IPS-18c (cell line): ENCODE data around the gene FAM162B.

Experiments
- H3K4me3 ChIP-seq: 2 replicates; pipeline ENCODE4 v1.7.0; 2013; ENCODE audit warnings: low read depth, mild to moderate bottlenecking, low read length, moderate library complexity; ENCODE audit not compliant: insufficient read depth
- H3K9me3 ChIP-seq: one replicate; pipeline ENCODE4 v1.6.1; 2013; ENCODE audit warnings: mild to moderate bottlenecking, low read length, moderate library complexity; ENCODE audit not compliant: control insufficient read depth, insufficient read depth

Gene FAM162B

DNA sequence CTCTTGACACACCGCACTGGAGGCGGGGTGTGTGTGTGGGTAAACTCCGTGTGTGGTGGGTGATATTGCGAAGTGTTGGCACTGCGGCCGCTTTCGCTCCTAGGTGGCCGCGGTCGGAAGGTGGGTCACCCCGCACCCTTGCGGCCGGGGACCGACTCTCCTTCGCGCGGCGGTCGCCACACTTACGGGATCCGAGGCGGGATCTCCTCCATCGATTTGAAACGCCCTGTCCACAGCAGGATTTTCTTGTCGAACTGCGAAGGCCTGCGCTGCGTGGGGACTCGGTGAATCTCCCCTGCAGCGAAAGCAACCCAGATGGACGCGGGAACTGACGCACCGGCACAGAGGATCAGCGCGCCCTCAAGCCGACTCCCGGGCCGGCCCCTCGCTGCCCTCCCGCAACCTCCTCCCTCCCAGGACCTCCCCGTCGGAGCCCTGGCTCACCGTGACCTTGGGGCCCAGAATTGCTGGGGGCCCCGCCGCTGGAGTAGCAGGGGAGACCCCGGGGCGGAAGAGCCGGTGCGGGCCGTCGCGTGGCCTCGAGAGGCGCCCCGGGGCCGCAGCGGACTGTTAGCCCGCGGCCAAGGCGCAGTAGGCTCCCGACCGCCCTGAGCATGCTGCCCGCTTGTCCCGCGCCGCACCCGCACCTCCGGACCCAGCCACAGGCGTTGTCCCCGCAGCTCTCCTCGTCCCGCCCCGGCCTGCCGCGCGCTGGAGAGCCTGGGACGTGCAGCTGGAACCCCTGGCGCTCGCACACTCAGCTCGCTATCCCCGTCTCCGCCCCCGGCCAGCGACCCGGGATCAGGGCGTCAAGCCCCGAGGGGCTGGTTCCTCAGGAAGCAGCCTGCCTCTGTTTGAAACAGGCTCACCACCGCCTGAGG lies at the start of gene FAM162B:
Gene FAM162B, minus strand, starts transcription at position 759 of the 881 bp plus-strand sequence. Its CDS starts 143 bp downstream, at position 616.
- peak within 1 kb of the TSS; percentile 74 for H3K4me3 ChIP-seq

DNA sequence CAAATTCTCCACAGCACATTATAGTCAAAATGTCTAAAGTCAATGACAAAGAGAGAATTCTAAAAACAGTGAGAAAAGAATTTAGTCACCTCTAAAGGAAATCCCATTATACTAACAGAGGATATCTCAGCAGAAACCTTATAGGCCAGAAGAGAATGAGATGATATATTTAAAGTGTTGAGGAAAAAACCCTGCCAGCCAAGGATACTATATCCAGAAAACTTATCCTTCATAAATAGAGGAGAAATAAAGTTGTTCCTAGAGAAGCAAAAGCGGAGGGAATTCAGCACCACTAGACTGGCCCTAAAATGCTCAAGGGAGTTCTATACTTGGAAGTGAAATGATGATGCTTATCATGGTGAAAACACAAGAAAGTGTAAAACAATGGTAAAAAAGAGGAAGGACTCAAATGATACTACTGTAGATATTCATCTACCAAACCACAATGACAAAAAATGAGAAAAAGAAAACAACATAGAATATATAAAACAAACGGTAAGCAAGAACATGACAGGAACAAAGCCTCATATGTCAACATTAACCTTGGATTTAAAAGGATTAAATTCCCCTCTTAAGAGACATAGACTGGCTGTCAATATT lies 46.6 kb upstream of the FAM162B start:
- Histone ChIP-seq H3K9me3 (no peaks in the 10 kb centered on the region), H3K4me3 (no peak overlapping the region)

More for the DNA sequence above, at the start of gene FAM162B:
- no peaks in the 10 kb centered on the region for H3K9me3 ChIP-seq

DNA sequence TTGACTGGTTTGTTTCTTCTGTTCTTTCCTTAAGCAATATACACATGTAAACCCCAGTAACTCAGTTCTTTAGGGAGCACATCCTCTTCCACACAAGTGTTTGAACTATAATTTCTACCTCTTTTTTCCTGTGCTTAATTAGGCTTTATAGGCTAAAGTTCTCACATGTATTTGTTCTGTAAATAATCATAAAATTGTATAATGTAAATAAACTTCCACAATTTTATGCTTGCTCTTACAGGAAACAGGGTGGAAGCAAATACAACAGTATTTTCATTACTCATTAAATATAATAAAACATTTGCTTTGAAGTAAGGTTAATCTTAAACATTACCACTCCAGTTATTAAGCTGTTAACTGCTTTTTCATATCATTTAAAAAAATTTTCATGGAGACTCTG lies 36.5 kb upstream of the FAM162B start:
- Histone ChIP-seq H3K9me3 (no peaks in the 10 kb centered on the region), H3K4me3 (no peak overlapping the region)

DNA sequence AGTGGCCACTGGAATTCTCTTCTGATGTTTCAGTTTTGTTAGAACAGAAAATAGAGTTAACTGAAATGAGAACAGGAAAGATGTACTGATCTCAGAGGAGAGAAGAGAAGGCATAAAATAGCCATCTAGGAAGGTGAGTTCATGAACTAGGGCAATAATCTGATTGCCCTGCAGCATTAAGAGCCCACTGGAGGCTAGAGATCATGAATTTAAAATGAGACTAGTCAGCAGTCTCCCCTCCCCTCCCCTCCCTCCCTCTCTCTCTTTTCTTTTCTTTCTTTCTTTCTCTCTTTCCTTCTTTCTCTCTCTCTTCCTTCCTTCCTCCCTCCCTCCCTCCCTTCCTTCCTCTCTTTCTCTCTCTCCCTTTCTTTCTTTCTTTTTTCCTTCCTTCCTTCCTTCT lies 34.4 kb upstream of the FAM162B start:
- Histone ChIP-seq H3K4me3 (no peak overlapping the region), H3K9me3 (no peaks in the 10 kb centered on the region)

DNA sequence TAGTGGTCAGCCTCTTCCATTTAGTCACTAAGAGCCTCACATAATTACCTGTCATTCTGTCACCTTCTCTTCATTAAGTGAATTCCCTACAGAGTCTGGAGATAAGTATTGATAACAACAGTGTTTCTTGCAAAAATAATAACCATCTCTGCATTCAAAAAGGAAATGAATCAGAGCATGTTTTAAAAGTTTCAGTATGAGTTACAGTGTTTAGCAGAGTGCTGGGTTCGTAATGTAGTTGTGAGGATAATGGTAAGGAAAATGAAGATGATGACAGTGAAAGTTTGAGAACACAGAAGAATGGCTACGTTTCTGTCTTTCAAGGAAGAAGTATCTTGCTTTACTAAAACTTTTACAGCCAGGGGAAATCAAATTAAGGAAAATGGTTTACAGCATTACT lies 32.1 kb upstream of the FAM162B start:
- no peak overlapping the region for H3K4me3 ChIP-seq
- H3K9me3 ChIP-seq: no peaks in the 10 kb centered on the region

DNA sequence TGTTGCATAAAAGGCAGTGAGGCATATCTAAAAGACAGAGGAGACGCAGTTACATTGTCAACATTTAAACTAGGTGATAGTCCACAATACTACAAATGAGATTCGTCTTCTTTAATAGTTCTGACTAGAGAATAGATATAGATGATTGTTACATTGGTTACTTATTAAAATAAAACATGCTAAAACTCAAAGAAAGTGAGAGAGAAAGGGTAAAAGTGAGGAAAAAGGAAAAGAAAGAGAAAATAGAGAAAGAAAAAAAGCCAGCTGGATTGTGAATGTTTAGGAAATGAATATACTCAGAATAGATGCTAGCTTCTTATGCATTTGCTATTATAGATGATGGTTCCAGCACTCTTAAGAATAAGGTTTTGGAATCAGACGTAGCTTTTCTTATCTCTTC lies 27.7 kb upstream of the FAM162B start:
- Histone ChIP-seq H3K4me3 (no peak overlapping the region), H3K9me3 (no peaks in the 10 kb centered on the region)

DNA sequence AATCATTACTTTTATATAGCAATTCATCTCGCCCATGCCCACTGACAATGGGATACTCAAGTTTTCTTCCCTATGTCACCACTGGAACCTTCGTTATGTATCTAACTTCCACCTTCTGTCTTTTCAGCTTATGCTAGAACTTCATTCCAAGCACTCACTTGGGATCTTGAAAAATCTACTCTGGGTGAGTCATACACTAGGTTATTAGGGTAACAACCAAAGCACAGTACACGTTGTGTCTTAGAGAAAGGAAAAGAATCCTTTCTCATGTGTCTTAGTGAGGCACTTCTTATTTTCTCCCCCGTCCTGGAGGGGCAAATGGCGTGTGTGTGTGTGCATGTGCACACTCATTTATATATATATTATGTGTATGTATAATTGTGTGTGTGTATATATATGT lies 18.3 kb upstream of the FAM162B start:
- Histone ChIP-seq H3K4me3 (no peak overlapping the region), H3K9me3 (no peaks in the 10 kb centered on the region)

DNA sequence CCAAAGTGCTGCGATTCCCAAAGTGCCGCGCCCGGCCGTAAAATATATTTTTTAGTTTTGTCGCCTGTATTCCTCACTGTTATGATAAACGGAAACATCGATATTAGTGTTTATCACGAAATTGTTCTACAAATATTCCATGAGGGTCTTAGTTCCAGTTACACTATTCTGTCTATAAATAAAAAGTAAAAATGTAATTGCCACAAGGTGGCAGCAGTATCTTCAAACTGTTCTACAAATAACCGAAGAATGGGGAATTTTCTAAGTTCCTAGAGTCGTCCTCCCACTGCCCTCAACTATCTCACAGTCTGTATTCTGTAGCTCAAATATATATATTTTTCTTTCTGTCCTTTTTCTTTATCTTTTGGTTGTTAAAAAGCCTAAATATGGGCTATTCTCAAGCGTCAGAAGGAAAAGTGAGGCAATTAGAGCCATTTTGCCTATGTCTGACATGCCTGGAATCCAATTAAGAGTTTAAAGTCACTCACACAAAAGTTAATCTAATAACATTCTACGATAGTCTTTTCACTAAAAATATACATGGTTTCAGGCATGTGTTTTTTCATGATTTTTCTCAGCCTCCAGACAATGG lies 14.2 kb upstream of the FAM162B start:
- Histone ChIP-seq H3K9me3 (no peaks in the 10 kb centered on the region), H3K4me3 (no peak overlapping the region)

DNA sequence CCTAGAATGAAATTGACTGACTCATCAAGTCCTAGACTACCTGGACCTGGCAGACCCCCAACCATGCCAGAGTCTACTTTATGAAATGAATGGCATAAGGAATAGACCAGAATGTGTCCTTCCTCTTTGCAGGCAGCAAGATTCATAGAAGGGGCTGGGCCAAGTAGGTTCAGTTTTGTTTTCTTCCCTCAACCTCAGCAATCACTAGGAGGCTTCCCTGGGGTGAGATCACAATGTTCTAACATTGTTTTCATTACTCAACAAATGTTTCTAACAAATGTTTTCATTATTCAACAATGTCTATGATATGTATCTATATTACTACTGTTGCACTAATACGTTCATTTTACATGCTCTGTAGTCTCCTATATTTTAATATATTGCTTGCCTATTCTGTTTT lies 8.4 kb upstream of the FAM162B start:
- Histone ChIP-seq H3K4me3 (no peak overlapping the region), H3K9me3 (peaks cover 2% of the 10 kb centered on the region)

DNA sequence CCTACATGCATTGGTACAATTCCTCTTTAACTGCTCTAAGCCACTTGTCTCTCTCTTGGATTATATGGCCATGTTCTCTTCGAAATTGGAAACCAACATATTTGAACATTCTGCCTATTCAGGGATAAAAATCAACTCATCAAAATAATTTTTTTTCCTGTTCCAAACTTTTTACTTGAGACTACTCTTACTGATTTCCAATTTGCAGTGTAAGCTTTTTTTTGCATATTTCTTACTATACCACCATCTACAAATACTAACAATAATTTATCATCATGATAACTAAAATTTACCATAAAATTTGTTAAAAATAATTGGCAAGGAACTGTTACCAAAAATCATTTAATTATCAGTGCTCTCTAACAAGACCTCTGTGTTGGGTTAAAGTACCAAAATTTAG lies 6.9 kb upstream of the FAM162B start:
- no peak overlapping the region for H3K4me3 ChIP-seq
- H3K9me3 ChIP-seq: peaks cover 2% of the 10 kb centered on the region

DNA sequence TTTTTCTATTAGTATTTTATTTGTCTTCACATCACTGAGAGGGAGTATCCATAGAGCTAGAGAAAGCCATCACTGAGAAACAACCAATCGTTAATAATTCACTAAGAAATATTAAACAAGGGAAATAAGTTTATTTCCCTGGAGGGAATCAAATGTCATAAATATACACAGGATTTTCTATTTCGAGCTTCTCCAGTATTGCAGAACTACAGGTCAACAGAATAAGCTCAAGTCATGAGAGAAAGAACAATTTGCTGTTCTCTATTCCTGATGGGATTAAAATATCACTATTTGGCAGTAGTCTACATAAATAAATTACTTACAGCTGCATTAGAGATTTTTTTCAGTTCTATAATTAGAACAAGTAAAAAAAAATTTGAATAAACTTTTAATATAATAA lies 2.2 kb upstream of the FAM162B start:
- Histone ChIP-seq H3K4me3 (no peak overlapping the region), H3K9me3 (no peaks in the 10 kb centered on the region)

DNA sequence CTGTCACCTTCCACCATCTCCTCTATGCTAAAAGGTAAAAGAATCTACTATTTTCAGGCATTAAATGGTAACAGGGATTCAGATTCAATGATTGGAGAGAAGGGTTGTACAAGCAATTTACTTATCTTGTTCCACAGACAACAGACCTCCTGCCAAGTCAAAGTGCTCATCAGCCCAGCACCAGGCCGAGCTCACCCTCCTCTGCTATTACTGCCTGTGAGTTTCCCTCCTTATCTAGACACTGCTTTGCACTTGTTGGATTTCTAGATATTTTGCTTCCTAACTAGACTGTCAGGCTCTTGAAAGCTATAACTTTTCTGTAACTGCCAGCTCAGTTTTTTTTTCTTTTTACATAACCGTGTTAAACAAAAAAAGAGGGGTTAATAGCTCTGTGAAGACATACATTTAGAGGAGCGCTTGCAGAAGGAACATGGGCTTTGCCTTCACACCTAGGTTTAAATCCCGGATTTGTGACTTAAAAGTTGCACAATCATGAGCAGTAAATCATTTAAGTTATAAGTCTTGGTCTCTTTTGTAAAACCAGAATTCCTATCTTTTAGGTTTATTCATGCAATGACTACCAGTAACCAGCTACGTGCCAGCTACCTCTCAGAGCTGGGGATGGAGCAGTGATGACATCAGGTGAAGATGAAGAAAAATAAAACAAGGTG lies 1.1 kb upstream of the FAM162B start:
- no peaks in the 10 kb centered on the region for H3K9me3 ChIP-seq
- H3K4me3 ChIP-seq: no peak overlapping the region

DNA sequence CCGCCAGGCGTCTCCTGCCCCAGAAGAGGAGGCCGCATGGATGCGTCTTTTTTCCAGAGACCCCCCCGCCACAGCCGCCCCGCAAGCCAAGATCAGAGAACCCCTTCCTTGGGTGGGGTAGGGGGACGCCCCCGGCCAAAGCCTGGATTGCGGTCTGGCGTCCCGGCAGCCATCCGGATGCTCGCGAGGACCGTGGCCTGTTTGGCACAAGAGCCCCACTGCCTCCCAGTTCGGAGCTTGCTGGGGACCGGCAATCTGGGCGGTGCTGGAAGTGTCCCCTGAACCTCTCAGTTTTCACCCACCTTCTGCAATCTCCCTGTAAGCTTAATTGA lies 924 bp downstream of the FAM162B start:
- H3K4me3 ChIP-seq: peak overlapping the region; percentile 74
- no peaks in the 10 kb centered on the region for H3K9me3 ChIP-seq

DNA sequence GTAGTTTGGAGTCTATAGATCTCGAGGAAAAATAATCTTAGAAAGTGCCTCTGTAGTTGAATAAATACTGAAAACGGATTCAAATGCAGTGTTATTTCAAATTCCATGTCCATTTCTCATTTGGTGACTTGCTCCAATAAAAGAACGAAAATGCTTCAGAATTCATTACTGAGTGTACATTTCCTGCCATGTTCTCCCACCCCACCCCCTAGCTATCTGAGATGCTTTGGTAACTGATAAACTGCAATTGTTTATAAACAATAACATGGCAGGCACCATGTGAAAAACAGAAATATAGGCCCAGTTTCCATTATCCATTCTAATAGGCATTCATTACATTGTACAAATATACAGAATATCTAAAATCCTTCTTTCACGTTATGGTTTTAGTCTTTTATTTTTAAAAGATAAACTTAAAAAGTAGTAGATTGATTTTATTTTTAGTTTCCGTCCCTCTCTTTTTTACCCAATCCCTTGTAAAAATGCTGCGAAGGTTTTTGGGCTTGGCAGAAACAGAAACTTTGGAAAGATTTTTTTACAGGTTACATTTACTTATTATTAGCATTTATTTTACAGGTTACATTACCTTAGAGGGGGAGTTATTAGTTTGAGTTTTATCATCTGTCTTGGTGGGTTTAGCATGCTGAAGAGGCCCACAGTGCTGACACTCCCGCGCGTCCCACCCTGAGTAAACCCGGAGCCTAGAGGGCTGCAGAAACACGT lies 1.5 kb downstream of the FAM162B start:
- Histone ChIP-seq H3K9me3 (no peaks in the 10 kb centered on the region), H3K4me3 (peak overlapping the region; percentile 74)

DNA sequence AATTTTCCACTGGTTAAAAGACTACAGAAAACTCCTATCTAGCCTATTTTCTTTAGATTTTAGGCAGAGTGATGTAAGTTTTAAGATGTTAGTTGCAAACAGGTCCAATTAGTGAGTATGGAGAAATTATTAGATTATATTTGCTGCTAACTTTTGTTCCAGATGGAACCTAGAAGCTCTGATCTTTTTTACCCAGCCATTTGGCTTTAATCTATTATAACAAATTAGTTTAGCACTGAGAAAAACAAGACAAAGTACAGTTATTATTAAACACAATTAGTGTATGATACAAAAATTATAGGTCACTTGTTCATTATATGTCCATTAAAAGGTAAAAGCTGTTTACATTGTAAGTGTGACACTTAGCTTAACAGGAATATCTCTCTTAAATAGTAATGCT lies 2.5 kb downstream of the FAM162B start:
- H3K9me3 ChIP-seq: no peaks in the 10 kb centered on the region

DNA sequence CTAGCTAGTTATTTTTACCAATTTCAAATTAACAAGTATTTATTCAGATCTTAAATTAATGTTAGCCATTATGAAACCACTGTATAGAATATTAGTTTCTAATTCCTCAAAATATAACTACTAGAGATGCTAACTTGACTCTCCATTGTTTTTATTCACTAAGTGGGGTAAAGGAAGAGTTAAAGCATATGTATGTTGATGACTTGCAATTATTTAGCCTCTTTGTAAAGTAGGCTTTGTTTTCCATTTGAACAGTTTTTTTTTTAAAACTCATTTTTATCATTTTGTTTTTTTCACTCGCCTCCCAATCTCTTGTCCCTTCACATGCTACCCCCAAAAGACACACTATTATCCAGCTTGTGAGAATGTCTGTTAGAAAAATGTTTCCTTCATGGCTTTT lies 3.3 kb downstream of the FAM162B start:
- Histone ChIP-seq H3K4me3 (no peak overlapping the region), H3K9me3 (no peaks in the 10 kb centered on the region)

More for the DNA sequence above, 2.5 kb downstream of the FAM162B start:
- no peak overlapping the region for H3K4me3 ChIP-seq

DNA sequence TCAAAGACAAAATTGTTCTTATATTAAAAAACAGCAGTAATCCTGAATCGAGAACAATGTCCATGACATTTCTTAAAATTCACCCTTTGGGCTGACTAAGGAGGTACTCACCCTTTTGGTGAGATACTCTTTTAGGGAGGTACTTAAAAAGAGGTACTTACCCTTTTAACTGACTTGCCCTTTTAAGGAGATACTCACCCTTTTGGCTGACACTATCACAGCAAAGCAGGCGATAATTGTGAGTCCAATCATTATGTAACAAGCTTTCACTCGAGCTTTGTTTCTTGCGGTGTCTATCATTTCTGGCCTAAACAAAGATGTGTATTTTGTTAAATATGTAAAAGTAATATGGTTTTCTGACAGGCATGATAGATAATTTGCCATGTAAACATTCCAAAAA lies 3.7 kb downstream of the FAM162B start:
- Histone ChIP-seq H3K4me3 (no peak overlapping the region), H3K9me3 (no peaks in the 10 kb centered on the region)
